ENCODE data around the gene FERMT2.

GRCh38 chr14:52919971-52920370, 30.9 kb downstream of the FERMT2 start:
- TF ChIP-seq CTCF (conservative IDR thresholded peaks at IDR 0.05) (no peak), ZFX (IDR thresholded peaks at IDR 0.05) (no peak)

Data from C4-2B (cell line).